NCI-H1436 treated with DMSO at 0.1 percent for 48 hours (cell line): ENCODE results near the gene FRMD1.

ENCODE experiments used
- DNase-seq: peaks from one replicate; lab custom pipeline; 2025; lab: John Stamatoyannopoulos, UW

FRMD1 gene

GRCh38 chr6:168026925-168027324 is 52.1 kb downstream of the FRMD1 start:
- no peak for DNase-seq

DNA sequence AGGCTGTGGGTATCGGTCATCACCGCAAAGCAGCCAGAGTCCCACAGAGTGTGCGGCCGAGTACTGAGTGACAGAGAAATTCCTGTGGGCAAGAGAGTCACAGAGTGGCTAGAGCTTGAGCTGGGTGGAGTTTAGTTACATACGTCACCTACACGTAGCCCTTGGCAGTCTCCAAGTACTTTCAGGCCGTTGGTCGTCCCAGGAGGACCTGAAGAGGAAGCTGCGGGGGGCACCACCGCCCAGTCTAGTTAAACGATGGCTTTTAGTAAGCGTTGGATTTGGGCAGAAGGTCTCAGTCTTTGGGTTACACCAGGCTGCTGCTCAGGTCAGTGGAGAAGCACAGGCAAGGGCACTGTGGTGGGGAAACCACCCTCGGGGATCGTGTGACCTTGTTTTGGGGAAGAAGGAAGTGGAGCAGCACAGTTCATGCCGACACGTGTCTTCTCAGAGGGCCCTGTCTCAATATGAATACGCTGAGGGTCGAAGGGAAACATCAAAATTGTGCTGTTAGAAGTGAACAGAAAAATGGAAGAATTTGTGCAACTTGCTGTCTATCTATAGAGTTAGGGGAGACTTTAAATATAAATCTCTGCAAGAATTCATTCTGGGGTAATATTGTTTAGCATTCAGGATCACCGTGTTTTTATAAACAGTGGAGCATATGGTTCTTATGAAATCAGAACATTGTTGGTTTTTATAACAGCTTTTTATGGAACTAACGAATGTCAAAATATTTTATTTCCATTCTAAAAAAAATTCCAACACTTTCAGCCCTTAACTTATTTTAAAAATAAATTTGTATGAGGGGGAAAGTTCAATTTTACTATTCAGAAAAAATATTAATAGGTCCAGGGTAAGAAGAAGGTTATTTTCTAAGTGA is 52.9 kb downstream of the FRMD1 start:
- no peak for DNase-seq

DNA sequence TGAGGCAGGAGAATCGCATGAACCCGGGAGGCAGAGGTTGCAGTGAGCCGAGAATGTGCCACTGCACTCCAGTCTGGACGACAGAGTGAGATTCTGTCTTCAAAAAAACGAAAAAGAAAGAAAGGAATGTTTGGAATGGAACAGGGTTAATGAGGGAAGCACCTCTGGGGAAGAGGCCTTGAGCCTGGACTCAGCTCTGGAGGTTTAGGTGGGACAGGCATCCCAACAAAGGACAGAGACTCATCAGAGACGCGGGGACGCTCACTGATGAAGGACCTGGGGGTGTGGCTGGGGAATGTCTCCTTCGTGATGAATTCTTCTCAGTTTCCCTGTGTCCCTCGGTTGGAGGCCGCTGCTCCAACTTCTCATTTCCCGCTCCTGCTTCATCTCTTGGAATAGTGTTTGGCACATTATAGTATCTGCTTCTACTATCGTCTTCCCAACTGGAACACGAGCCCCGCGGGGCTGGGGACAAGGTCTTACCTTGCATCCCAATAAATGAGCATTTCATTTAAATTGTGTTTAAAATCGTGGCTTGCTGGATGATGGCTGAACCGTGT is 54.0 kb downstream of the FRMD1 start:
- DNase-seq: no peak

DNA sequence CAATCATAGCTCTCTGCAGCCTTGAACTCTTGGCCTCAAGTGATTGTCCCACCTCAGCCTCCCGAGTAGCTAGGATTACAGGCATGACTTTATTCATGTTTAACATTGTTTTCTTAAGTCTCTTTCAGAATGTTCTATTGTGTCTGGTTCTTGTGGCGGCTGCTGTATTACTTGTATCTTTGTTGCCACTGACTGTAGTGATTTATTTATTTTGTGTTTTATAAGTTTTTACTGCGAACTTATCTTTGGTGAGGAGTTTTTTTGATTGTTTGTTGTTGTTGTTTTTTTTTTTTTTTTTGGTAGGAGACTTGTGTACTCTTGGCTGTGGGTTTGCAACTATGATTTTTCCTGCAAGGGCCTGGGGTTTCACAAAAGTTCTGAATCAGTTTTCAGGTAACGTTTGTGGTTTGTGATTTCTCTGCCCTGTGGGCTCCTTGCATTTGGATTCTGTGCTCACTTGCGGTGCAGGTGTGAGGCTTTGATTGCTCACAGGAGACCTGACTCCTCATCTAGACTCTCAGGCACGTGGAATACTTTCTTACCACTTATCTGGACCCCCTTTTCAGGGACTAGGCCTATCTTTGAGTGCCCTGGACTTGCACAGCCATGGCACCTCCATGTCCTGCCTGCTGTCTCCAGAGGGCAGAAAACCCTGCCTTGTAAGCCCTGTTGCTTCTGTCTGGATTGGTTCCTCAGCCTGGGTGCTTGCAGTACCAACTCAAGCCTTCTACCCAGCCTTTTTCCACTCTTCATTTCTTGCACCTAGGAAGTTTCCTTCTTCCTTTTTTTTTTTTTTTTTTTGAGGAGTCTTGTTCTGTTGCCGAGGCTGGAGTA is 56.3 kb downstream of the FRMD1 start:
- no peak for DNase-seq

GRCh38 chr6:168021581-168021980 is 57.4 kb downstream of the FRMD1 start:
- no peak for DNase-seq

GRCh38 chr6:168020242-168020641 is 58.8 kb downstream of the FRMD1 start:
- no peak for DNase-seq

DNA sequence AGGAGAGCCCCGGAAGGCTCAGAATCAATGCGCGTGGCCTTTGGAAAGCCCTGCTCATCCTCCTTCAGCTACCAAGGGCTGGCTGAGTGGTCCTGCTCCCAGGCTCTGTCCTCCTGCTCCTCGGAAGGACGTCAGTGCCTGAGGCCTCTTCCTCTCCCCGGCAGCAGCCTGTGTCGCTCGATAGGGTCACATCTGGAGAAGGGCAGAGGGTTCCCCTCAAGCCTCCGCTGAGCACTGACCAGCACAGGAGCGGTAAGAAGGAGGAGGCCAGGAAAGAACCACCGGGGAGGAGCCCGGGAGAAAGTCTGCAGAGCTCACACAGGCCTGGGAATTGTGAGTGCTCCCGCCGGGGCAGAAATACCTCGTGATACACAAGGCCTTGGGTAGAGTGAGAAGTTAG is 60.3 kb downstream of the FRMD1 start:
- no peak for DNase-seq

GRCh38 chr6:168017629-168018028 is 61.4 kb downstream of the FRMD1 start:
- DNase-seq: no peak

GRCh38 chr6:168016721-168017525 is 62.1 kb downstream of the FRMD1 start:
- DNase-seq: no peak

DNA sequence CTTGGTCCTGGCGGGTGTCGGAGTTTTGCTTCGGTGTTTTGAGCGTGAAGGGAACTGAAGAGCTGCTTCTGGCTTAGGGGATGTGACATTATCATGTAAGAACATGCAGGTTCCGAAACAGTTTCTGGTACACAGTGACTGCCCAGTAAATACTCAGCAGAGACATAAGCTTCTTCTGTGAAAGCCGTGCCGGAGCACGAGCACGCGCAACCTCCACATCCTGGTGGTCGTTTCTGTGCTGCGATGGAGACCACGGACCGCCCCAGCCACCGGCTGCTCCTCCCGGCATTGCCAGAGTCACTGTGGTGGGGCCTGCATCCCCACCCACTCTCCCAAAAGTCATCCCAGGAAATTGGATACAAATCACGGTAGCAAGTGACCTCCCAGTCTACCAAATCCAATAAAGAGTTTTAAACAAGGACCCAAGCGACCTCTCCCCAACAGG is 62.8 kb downstream of the FRMD1 start:
- no peak for DNase-seq

DNA sequence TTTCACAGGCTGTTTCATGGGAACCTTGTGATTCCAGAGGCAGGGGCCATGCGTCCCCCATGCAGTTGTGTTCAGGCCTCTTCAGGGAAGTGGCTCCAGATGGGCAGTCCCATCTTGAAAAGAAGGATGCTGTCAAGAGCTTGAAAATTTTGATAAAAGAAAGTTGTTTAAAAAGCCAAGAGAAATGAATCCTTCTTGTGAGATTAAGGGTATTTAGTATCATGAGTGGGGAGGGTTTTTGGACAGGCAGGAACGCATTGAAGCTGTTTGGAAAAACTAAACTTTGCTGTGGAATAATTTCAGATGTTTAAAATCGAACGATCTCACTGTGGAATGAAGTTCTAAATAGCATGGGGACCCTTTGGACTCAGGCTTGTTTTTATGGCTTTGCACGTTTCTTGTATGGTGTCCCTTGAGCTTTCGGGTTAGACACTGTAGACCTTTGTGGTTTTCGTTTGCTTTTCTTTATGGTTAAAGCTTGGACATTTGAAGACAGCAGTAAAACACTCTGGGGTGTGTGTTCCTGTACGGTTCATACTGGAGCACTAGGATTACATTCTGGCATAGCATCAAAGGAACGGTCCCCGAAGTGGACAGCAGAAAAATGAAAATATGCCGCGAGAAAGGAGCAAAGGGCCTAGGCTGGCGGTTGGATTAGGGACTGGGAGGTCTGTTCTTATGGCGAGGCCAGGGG is 63.4 kb downstream of the FRMD1 start:
- no peak for DNase-seq

DNA sequence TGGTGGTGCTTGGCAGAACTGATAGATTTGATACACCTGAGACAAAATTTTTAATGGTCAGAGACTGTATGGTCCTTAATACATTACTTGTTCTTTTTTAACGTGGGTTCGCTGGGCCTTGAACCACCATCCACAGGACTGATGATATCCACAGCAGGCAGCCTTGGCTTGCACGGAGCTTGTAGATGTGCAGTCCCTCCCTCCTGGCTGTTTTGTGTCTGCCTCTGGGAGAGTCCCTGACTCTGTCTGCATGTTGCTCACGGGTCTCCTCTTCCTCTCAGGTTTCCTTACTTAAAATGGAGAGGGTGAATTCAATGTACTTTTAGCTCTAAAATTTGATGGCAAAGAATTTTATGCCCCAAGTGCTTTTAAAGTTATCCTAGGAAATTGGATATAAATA is 64.0 kb downstream of the FRMD1 start:
- DNase-seq: no peak

DNA sequence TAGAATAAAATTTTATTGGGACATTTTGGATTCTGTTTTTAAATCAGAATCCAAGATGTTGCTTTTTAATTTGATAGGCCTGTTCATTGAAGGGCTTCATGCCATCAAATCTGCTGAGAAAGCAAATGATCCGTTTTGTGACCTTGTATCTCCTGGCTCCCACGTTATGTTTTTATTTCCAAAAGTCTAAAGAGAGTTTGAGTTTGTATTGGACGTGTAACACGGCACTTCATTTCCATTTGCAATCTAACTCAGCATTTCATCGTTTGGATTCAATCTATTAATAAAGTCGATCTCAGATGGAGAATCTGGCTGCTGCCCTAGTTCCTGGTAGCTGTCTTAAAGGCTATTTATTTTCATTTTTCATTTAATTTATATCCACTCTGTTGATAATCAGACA is 64.6 kb downstream of the FRMD1 start:
- no peak for DNase-seq

DNA sequence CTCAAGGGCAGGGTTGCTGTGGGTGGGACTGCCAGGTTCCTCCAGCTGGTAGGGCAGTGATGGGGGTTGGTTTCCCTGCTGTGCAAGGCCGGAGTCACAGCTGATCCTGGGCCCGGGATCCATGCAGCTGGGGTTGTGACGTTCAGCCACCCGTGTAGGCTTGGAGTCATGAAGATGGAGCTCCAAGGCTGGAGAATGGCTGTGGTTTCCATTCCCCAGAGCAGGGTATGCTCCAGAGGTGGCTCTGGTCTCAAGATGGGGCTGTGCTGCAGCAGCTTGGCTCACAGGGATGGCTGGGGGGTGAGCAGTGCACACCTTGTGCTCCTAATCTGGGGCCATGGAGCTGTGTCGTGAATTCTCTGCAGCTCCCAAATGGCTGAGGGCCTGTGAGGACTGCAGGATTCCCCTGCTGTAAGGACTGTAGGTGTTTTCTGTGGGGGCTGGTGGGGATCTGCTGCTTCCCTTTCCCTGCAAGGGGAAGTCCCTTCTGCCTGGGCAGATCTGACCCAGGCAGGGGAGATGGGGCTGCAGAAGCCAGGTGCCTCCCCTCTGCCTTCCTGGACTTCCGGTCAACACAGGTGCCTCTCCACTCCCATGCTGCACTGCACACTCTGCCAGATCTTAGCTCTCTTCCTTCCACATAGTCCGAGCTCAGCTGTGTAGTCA is 65.6 kb downstream of the FRMD1 start:
- no peak for DNase-seq

DNA sequence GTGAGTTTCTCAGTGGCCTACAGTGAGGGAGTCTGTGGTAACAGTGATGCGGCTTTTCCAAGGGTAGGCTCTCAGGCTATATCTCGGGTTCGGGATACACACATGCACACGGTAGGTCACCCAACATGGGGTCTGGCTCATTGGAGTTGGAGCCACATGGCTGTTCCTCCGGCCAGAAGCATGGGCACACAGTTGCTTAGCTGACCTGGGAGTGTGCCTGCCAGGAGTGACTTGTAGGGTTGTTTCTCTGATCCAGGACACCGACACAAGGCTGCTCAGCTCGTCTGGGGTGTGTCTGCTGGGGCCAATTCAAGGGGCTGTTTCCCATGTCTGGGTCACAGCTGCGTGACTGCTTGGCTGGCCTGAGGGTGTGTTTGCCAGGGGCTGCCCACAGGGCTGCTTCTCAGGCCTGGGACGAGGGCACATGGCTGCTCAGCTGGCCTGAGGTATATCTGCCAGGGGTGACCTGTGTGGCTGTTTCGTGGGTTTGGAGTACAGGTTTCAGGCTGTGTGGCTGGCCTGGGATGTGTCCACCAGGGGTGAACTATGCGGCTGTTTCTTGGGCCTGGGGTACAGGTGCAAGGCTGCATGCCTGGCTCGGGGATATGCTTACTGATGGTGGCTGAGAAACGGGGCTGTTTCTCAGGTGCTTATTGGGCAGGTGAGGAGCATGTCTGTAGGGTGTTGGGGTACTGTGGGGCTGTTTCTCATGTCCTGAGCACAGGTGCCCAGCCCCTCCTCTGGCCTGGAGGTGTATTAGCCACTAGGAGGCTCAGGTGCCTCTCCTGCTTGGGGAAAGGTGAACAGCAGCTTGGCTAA is 66.4 kb downstream of the FRMD1 start:
- DNase-seq: no peak

- DNase-seq: no peak
Observed at GRCh38 chr6:168011291-168011690, 67.7 kb downstream of the FRMD1 start.

DNA sequence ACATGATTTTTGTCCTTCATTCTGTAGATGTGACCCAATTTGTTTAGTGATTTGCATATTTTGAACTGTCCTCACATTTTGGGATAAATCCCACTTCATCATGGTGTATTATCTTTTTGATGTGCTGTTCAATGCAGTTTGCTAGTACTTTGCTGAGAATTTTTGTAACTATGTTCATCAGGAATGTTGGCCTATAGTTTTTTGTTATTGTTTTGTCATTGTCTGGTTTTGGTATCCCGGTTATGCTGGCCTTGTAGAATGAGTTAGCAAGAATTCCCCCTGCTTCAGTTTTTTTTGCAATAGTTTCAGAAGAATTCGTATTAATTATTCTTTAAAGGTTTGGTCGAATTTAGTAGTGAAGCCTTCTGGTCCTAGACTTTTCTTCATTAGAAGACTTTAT is 69.7 kb downstream of the FRMD1 start:
- DNase-seq: no peak

- no peak for DNase-seq
Observed at GRCh38 chr6:168007592-168008338, 71.2 kb downstream of the FRMD1 start.

GRCh38 chr6:168005796-168006195 is 73.2 kb downstream of the FRMD1 start:
- no peak for DNase-seq
